ENCODE results near the gene MMP25.

DNA sequence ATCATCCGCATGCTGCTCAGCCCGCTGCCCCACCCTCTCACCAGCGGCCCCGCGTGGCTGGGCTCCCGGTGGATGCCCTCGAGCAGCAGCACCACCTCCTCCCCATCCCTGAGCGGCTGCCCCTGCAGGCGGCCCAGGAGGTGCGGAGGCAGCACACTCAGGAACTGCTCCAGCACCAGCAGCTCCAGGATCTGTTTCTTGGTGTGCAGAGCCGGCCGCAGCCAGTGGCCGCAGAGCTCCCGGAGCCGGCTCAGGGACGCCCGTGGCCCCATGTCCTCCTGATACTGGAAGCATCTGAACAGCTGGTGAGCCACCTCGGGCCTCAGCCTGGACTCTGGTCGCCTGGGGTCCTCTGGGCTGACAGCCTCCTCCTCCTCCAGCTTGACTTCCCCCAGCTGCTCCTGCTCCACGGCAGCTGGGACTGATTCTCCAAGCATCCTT lies 46.2 kb downstream of the MMP25 start:
- TF ChIP-seq POLR2AphosphoS5 (IDR thresholded peaks at IDR 0.05) (no peak), POLR2A (IDR thresholded peaks at IDR 0.05; ENCODE audit: low read depth) (no peak)
